Hematopoietic multipotent progenitor cell treated with erythropoietin and hydrocortisone succinate and interleukin-3 and kit ligand, for 17 days (in vitro differentiated cells): ENCODE data around the gene PCDH9.

Source experiments
- DNase-seq: peaks from one replicate; pipeline ENCODE4 v3.0.0-alpha.2; 2015; ENCODE audit warnings: low spot score

The PCDH9 gene

DNA sequence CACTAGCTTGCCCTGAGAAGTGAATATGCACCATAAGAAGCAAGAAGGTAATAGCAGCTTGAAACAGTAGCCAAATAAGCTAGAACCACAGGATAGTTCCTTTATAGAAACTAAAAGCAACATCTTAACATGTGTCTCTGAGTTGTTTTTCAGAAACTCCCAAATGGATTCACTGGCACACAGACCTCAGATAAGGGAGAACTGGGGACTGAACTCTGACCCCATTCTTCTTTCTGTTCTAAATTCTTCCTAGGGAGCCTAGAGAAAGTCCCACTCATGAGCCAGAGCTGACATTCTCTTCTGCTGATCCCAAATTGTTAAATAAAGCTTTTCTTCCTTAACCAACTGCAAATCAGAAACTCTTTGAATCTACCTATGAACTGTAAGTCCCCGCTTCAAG, 146.1 kb downstream of the PCDH9 start:
- DNase-seq: no peak

DNA sequence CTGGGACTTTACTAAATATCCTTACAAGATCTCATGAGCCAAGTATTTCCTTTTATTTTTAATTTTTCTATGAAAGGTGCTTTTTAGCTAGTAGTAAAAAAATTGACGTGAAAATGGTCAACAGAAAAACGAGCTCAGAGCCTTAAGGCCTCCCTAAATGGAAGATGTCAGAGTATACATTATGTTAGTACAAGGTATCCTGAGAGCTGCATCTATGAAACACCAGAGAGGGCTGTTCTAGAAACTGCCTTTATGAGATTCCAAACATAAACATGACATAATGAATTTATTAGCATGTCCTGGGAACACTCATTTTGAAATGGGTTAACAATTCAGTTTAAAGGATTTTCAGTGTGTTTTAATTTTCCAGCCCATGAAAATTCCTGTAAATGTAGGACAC, 146.6 kb downstream of the PCDH9 start:
- no peak for DNase-seq

DNA sequence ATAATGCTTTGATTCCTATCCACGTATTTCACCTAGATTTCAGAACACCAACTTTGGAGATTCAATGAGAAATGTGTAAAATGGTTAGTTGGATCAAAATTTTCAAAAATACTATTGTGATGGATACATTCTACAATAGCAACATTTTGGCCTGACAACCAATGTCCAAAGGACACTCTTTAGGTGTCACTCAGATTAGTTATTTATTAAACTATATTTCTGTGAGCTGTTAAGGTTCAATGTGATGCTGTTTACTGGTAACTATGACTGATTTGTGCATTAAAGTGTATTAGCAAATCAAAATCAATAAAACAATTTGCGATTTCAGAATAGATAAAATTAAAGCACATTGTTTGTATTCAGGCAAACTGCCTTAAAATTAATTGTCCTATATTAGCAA, 149.8 kb downstream of the PCDH9 start:
- DNase-seq: no peak

DNA sequence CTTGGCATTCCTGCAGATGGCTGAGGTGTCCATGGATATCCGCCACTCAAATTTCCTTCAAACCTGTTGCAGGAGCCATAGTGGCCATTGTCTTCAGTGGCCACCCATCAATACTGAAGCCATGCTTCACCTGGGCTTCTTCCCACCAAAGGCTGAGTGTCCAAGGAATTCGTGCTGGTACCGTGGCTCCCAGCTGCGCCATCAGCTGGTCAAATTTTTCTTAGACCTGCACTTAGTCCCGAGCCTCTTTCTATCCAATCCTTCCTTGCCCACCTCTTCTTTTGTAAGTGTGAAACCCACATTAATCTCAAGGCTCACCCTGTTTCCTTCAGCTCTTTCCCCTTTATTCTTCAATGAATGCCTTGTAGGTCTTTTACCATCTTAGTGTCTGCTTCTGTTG, 152.1 kb downstream of the PCDH9 start:
- DNase-seq: no peak

DNA sequence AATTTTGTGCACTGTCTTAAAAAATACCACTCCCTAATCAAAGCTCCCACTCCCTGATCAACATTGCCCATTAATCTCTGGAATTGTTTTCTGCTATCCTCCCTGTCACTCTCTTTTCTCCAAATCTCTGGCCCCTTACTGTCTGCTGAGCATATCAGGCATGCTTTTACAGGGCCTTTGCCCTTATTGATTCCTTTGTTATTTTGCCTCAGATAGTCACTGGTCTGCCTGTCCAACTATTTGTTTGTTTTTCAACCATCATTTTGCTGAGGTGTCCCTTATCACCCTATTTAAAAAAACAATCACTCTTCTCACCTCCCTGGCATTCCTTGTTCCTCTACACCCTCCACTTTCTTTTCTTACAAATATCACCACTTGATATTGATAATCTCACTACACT, 153.0 kb downstream of the PCDH9 start:
- no peak for DNase-seq

DNA sequence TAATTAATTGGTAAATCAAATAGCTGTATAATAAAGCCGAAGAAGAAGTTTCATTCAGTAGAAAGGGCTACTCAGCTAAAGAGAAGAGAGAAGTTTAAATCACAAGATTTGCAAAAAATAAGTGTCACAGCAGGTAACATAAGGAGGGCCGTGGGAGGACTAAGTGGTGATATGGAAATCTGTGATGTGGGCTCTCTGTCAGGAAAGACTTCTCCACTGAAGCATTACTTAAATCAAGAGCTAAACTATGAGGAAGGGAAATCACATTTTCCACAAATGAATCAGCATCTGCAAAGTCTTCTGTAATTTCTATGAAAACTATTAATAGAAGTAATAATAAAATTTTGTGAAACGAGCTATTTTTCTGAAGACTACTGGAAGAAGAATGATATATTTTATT, 153.8 kb downstream of the PCDH9 start:
- no peak for DNase-seq

DNA sequence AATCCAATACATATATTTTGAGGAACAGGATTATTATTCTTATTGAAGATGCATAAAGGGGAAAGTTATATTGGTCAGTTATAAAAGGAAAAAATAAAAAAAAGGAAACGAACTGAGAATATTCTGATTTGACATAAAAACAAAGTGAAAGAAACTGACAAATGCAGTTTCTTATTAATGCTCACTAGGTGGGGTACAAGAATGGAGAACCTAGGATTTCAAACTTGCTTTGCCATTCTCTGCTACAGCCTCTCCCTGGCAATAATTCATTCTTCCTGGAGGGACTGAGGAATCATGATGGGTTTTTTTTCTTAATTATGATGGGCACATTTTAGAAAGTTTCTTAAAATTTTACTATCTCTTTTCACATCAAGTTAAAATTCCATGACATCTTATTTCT, 154.9 kb downstream of the PCDH9 start:
- no peak for DNase-seq

DNA sequence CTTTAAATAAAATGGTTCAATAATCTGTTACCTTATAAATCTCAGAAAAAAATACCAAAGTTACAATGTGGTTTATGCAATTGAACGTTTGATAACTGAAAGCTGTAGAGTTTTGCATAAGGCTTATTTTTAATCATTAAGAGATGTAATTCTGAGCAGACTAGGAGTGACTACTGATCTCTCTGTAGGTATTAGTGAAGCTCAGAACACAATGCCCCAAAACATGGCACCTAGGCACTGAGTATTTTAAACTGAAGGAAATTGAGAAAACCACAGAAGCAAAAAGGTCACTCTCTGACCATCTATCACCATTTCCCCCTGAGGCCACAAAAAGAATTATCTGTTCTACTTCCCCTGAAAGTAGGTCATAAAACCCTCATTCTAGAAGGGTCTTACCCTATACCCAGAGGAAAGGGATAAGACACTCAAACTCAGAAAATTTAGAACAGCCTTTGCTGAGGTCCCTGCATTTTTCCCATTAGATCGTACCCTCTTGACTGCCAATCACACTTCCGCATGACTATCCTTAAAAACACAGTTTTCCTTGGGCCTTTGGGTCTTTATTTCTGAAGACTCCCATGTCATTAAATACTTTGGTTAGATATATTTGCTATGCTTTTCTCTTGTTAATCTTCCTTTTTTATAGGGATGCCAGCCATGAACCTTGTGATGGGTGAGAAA, 158.1 kb downstream of the PCDH9 start:
- no peak for DNase-seq

DNA sequence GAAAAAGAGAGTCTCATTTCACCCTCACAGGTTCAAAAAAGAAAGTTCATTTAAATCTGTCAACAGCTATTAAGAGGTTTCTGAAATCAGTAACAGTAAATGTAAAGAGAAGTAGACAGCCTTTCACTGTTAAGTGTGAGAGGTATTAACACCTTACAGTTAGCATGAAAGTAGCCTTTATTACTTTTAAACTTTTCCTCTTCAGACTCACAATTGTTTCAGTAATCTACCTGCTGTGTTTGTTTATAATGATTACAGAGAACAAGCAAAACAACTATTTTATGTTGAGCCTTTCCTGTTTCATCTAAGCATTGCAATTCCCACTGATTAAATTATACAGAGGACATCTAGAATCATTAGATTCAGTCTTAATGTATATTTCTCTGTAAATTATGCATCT, 159.8 kb downstream of the PCDH9 start:
- no peak for DNase-seq

DNA sequence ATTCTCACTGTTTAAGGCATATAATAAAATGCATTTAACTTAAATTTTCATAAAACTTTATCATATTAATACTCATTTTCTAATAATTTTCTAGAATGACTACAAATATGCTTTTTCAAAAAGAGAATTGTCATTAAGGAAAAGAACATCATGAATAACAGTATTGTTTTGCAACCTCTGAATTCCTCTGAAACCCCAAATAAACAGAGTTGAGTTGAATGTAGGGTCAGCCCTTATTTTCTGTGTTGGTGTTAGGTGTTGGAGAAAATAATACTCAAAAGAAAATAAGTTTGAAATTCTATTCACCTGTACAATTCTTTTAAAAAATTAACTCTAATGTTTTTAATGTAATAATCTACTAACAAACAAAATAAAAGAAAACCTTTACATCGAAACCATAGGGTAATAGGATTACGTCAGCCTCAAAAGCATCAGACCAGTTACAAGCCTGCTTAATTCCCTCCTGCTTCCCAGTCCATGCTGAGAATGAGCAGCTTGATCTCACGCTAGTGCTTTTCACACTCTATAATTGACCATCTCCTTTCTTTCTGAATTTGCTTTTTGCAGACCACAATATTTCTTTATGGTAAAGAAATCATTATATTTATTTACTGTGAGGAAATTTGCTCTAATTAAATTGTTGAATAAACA, 160.9 kb downstream of the PCDH9 start:
- DNase-seq: no peak

DNA sequence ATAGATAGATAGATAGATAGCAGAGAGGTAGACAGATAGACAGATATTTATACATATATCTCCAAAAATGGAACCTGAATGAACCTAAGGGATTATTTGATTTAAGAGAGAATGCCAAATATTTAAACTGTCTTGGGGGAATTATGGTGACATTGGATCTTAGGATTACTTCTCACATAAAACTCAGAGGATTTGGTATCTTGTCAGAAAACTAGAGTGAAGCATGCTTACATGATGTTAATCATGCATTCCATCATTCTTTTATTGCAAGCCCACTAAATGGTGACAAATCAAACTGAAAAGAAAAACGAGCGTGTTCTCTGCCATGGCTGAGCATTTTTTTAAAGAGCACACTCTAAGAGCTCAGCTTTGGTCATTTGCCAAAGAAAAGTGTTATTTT, 165.2 kb downstream of the PCDH9 start:
- no peak for DNase-seq

DNA sequence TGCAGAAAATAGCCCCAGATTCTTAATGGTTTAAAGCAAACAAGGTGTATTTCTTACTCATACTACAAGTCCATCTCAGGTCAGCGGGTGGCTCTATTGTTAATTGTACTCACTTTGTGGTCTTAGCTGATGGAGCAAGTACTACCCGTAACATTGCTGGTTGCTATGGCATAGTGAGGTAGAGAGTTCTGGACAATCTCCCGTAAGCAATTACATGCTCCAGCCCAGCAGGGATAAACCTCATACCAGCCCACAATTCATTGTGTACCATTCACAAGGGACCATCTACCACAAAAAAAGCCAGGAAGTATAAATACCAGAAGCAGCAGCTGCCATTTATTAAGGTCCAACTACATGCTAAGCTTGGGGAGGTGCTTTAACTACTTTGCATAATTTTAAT, 167.1 kb downstream of the PCDH9 start:
- DNase-seq: no peak

DNA sequence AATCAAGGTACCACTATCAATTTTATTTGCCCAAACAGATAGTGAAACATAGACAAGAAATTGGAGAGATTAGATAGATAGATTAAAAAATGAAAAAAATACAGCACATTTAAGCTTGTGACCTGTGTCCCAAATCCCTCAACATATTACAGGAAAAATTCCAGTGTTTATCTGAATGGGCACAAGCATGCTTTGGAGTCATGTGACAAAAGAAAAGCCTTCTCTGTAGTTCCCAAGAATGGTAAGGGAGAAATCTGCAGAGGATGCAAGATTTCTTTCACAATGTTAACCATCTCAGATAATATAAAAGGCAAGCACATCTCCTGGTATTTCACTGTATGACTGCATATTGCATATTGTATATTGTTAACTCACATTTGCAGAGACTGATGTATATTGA, 168.0 kb downstream of the PCDH9 start:
- DNase-seq: no peak

DNA sequence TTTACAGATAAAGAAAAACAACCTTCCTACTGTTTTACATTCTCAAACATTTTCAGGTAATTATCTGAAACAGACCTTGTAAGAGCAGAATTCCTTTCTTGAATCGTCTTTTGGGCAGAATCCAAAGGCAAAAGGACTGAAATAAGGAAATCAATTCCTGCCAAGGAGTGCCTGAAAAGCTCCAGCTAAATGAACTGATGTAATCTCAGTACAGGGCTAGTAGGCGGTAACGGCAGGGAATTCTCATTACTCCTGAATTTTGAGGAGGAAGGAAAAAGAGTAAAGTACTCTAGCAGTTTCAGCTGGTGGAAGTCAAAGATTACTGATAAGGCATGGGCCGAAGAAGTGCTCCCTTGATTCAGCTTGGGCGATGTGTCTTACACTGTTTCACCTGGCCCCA, 168.4 kb downstream of the PCDH9 start:
- no peak for DNase-seq

DNA sequence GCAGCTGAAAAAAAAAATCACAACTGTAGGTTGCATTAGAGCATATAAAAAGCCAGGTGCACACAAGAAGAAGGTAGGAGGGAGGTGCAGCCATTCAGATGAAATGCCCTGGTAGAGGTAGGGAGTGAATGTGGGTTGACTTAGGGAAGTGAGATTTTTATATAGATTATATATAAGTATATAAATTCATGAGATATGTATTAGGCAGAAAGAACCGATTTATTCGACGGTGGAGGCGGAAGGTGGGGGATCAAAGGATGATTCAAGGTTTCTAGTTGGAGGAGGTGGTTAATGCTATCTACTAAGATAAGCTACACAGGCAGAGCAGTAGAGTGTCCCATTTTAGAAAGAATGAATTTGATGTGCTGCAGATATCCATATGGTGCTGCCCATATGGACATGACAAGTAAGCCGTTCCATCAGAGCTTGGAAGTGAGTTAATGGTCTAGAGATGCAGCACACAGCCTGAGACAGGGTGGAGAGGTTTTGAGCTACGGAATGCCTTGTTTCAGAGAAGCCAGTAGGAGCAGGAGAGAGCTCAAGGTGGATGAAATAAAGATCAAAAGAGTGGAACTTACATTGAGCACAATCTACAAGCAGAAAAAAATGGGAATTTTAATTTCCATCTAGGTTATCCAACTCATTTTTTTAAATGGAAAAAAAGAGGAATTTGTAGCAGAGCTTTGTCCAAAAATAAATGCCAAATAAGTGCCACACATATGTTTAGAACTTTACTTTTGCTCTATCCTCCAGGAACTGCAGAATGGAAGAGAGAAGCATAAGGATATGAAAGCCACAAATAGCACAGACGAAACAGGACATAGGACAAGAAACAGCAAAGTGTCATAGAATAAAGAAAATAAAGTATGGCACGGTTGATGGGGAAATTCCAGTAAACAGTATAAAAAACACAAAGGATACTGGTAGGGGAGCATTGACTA, 177.3 kb downstream of the PCDH9 start:
- no peak for DNase-seq

DNA sequence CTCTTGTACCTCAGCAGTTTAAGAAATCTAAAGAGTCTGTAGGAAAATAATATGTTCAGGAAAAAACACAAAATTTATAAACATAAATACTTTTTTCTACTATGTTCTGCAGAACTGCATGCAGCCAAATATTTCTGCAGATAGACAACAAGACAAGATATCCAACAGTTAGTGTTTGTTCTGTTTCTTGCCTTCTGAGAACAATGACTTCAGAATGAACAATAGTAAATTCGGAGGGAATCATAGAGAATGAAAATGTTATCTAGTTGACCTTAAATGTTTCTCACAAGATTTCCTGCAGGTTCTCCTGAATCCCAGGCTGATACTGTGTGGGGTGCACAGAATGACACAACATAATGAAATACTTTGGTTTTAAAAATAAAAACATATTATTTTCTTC, 180.4 kb downstream of the PCDH9 start:
- DNase-seq: no peak

DNA sequence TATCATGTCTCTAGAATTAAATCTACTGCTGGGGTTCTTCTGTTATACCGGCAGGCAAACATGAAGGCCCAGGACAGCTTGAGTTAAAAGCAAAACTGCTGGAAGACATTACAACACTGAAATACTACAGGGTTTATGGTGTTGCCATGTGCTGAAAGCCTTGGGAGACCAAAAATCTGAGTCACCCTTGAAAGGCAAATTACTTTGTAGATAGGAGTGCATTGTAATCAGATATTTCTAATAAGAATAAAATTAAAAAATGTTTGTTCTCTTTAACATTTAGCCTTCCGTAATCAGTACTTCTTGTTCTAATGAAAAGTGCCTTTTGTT, 181.3 kb downstream of the PCDH9 start:
- DNase-seq: no peak

DNA sequence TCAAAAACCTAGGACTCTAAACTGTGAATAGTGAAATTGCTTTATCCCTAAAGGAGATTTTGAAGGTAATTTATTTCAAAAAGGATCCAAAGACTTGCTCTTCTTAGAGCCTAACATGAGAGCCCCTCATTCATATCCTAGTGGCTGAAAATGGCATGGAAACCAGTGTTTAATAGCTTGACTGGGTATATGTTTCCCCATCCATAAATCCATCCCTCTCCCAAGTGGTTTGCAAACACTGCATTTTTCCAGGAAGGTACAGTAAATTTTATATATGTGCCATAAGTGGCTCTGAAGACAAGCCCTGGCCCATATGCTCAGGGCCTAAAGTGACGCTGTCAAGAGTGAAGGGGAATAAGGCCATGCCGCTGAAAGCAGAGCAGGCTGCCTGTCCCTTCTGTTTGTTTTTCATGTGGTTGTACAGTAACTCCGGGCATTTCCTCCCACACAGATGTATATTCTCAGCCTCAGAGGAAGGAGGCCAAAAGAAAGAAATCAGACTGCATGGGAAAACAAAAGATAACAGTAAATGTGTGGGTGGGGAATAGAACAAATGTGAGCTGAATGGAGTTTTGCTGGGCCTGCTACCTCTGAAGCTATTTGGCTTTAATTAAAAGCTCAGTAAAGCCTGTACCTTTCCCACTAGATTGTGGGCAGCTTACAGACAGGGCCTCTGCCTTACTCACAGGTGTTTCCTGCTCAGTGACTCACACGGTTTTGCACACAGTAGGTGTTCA, 181.9 kb downstream of the PCDH9 start:
- no peak for DNase-seq

DNA sequence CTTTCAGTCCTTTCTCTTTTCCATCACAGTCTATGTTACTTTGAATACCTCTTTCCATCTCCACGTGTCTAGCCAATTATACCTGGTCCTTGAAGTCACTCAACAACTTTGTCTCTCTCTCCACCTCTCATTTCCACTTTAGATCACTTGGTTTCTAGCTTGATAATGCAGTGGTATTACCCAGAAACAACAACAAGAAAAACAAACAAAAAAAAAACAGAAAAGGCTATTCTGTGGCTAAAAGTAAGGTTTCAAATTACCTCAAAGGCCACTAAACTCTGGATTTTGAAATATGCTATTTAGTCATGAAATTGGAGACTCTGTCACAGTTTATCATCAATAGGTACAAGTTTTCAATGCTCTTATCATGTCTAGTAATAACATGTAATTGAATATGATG, 184.8 kb downstream of the PCDH9 start:
- no peak for DNase-seq

DNA sequence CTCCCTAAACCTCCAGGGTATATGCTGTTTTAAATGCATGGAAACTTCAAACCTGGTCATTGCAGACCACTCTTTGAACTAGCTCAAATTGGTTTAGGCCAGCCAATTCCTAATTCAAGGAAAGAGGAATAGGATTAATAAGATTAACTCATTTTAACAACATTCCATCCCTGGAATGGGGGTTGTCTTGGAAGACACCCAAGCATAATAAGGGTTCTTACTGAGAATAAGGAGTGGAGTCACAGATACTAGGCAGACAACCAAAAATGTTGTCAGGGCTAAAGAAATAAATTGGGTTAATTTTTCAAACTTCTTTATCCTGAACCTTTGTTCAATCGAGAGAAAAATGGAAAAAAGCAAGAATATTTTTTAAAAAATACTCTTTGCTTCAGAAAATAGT, 186.2 kb downstream of the PCDH9 start:
- DNase-seq: no peak

DNA sequence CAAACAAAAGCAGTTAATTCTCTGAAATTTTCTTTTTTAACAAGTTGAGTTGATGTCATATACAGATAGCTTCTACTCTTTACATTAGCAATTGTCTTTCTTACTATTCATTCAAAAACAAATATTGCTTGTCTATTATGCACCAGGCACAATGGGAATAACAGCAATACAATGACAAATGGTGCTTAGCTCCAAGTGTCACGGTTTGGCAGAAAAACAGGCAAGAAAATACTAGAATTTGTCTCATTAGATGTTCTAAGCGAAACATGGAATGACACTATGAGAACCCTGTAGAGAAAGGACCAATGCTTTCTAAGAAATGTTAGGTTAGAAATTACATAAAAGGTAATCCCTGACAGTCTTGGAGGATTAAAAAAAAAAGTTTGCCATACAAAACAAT, 187.6 kb downstream of the PCDH9 start:
- DNase-seq: no peak

DNA sequence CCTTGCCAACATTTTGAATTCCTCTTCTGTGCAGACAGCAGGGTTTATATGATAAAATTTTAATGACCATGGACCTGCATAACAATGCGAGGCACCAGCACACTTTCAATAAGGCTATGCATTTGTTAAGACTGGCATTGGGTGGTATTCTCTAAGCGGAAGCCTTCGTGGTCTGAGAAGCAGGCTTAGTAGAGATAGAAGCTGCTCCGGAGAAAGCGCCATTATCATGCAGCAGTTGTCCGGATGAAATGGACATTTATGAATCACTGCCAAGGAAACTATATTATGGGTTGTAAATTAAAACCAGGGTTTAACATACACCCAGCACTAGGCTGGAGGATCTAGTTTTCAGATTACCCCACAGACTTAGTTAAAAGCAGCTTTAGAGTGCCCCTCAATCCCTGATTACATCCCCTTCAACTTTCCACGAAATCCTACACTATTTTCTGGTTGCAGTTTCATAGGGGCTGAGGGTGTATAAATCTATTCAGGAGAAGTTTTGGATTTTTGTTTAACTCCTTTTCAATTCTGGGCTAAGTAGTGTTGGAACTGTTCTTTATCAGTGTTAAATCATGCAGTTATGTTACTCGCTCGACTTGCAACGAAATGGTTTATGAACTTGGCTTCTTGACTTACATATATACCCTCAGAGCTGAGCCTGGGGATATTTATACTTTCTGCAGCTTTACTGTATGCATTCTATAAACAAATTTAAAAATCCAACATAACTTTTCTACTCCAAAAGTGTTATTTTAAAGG, 193.3 kb downstream of the PCDH9 start:
- no peak for DNase-seq
